NCI-H345 treated with DMSO at 0.1 percent for 48 hours (cell line): ENCODE results near the gene SPDEF.

Source experiments
- DNase-seq: peaks from one replicate; lab custom pipeline; 2025; ENCODE audit not compliant: unreplicated experiment; lab: John Stamatoyannopoulos, UW

The SPDEF gene

DNA sequence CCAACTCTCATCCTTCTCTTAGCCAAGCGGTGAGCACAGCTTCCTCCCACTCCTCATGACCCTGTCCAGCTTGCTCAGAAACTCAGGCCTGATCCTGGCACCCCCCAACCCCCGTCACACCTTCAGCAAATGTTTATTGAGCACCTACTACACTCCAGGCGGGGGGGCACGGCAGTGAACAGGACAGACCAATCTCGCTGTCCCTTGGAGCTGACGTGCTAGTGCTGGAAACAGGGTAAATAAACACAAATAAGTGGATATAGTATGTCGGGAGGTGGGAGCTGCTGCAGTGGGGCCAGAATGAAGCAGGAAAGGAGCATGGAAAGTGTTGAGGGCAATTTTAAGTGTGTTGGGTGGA lies 7.4 kb upstream of the SPDEF start:
- no peak for DNase-seq

DNA sequence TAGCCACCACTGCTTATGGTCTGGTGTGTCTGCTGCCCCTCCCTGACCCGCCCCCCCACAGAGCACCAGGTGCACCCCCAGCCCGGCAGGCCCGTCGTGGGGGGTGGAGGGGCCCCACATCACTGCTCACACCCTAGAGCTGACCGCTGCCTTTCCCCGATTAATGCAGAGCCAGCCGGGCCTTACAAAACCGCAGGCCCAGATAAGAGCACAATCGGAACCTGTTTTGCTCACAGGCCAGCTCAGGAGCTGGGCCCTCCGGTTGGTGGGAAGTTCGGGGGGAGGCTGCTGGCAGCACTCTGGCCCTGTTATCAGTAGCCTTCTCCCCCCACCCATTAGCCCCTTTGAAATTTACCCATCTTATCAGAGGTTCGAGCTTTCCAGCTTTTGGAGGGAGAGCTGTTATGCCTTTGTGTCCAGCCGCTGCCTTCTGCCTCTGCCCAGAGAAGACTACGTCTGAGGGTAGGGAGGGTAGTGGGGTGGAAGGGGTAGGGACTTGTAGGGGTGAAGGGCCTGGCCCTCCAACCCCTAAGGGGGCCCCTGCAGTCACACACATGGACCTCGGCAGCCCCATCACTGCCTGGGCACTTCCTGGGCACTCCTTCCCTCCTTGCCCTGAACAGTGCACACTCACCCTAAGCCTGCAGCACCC lies 6.9 kb upstream of the SPDEF start:
- DNase-seq, result no peak

DNA sequence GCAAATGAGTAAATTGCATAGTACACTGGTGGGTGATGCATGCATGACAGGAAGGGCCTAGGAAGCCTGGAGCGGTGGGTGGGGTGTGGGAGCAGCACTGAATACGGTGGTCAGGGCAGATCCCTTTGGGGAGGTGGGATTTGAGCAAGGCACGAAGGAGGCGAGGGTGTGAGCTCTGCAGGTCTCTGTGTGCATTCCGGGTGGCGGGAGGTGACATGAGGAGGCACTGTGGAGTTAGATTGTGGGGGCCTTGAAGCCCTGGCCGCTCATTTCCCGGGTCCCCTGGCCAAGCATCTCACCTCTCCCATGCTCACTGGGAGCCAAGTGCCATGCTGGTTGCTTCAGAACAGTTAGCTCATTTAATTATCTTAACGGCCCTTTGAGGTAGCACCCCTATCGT lies 6.2 kb upstream of the SPDEF start:
- no peak for DNase-seq

DNA sequence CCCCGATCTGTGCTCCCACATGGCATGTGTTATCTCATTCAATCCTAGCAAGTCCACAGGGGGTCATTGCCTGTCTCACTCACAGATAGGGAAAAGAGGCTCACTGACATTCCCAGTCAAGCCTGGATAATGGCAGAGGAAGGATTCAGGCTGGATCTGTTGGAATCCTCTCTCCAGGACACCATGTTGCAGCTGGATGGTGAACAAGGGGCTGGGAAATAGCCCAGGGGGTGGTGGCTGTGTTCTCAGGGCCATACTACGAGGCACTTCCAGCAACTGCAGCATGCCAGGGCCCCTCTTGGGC lies 5.0 kb upstream of the SPDEF start:
- no peak for DNase-seq

DNA sequence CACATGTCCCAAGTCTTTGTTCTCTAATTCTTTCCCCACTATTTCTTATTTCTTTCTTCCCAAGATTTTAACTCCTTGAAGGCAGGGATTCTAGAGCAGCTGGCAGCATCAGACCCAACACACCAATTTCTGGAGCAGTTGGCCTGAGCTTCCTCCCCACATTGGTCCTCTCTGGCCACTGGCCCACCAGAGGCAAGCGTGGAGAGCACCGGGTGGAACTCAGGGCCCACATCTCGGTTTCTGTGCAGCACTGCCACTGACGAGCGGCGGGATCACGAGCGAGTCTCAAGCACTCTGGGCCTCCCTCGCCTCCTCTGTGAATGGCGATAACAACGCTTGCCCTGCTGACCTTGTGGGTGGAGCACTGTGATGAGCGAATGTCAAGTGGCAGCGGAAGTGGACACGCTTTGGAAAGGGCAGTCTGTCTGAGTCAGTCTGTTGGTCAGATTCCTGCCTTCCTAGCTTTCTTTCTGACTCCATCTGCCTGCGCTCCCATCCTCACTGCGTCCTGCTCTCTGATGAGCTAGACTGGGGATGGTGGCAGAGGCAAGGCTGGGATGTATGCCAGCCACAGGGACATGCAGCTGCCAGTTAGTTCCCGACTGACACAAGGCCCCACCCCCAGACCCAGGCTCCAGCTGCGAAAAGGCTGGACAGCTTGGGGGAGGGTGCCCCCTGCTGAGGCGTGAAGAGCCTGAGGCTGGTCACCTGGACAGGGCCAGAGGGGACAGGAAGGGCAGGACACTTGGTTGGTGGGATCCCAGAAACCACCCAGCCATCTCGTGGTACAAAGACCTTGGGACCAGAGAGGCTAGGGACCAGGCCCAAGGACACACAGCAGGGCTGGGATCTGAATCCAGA lies 4.5 kb upstream of the SPDEF start:
- DNase-seq, result no peak

DNA sequence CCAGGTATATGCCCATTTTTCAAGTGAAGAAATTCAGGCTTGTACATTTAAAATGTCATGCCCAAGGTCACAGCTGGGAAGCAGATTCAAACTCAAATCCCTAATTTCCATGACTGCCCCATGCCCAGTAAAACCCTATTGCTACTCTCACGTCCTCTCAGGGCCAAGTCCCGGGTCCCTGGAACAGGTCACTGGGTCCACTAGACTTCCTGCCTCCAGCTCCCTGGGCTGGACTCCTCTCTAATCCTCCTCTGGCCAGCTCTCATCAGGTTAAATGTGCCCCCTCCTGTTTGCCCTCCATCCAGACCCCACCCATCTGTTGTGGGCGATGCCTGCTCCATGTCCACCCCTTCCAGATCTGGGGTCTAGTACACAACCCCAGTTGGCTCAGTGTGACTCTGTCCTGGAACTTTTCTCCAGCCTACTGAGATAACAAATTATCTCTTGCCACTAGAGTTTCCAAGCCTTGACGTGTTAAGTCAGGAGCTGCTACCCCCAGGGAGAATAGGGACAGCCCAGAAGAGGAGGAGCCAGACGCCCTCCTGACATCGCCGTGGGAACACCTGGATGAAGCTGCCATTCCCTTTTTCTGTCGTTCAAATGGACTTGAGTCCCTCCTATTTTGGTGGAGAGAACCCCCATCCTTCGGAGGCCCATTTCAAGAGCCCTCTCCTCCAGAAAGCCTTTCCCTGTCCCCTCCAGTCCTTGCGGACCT lies 3.7 kb upstream of the SPDEF start:
- no peak for DNase-seq

DNA sequence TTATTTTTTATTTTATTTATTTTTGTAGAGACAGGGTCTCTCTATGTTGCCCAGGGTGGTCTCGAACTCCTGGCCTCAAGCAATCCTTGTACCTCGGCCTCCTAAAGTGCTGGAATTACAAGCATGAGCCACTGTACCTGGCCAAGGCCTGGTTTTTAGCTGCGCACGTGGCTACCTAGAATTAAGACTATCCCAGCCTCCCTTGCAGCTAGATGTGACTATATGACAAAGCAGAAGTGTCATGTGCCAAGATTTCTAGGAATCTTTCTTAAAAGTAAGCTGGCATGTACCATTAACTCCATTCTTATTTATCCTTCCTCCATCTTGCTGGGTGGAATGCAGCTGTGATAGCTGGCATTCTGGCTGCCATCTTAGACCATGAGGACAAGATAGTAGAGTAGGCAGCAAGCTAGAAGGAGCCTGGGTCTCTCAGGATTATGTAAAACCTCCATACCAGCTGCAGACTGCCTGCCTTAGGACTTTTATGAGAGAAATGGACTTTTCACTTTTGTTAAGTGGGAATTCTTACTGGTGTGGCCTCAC lies 2.1 kb upstream of the SPDEF start:
- DNase-seq, result no peak

DNA sequence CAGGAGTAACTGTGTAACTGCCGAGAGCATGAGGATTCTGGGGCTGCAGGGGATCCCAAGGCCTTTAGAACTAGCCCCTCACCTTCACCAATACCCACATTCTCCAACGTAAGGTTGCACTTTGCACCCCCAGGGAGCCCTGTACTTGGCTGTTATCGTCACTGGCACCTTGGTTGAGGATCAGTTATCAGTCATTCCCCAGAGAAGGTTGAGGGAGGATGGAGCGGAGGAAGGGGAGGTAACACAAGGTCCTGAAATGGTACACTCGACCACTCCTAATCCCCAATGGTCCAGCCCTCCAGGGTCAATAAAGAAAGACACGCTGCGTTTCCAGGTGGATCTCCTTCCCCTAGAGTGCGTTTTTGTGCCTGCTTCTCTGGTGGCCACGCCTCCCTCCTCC lies 1.1 kb upstream of the SPDEF start:
- DNase-seq, result no peak

DNA sequence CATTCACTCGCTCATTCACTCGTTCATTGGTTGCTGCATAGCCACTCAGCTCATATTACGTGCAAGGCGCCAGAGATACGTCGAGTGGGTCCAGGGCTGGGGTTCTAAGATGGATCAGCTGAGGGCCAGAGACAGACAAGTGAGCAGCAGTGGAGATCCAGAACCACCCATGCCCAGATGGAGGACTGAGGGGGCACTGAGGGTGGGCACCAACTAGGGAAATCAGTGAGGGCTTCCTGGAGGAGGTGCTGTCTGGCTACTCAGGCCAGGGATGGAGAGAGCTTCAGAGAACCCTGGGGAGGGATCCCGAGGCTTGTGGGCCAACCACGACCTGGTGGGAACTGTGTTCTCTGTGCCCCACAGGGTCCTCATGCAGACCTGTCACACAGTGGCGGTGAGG lies 364 bp upstream of the SPDEF start:
- DNase-seq, result no peak

DNA sequence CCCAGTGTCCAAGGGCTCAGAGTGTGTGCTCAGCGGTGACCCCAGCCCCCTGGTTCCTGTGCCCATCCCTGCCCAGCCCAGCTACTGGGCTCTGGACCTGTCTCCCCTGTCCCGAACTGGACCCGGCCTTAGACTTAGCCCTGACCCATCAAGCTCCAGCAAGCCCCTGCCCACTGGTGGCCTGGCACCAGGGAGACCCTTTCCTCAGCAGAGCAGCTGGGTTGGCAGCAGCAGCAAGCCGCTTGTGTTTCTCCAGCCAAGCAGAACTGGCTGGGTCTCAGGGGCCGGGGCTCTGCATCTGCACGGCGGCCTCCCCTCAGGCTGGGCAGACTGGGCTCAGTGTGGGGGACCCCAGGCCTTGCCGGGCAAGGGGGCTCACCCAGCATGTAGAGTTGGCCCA lies 801 bp downstream of the SPDEF start:
- DNase-seq, result no peak

DNA sequence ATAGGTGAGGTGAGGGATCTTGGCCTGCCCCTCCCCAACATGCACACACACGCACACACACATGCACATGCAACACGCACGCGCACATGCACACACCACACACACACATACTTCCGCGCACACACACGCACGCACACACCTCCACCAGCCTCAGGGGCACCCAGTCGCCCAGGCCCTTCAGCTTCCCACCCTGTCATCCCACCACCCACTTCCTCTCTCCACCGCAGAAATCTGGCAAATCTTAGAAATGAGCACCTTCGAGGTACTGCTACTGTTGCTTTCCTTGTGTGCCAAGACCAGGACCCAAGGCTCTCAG lies 1.2 kb downstream of the SPDEF start:
- DNase-seq, result no peak

DNA sequence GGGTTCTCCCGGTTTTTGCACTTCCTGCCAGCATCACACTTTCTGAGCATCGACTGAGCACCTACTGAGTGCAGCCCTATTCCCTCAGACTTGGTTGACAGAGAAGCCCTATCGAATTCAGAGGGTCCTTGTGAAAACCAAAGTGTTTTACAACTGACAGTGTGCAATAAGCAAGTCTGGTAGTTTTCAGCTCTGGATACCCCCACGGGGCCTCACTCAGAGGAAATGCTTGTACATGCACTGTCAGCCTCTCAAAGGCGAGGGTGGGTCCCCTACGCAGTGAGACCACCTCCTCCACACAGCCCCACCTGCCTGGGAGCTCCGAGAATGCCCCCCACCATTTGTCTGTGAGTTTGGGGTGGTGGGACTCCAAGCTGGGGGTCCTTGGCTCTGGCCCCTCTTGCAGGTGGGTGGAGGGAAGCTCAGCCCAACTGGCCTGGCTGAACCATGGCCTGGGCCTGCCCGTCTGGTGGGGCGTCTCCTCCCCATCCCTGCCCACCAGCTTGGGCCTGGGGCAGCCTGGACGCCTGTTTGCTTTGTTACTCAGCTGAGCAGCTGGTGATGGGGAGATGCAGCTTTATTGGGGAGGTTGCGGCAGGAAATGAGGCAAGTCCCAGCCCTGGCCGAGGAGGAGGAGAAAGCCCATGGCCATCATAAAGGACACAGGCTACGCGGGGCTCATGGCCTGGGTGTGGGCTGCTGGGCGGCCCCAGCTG lies 1.7 kb downstream of the SPDEF start:
- no peak for DNase-seq

DNA sequence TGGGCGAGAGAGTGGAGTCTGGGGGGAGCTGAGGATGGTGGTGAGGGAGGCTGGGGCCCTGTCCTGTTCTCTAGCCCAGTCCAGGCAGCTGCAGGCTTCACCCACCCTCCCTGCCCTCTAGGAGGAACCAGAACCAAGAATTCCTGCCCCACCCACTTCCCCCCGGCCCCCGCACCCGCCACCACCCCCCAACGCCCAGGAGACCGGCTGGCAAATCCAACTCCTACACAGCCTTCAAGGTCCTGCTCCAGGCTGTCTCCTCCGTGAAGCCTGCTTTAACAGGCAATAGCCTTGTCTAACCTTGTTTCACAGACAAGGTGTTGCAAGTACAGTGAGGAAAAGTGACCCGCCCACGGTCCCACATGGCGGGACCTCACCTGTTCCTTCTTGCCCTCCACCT lies 2.4 kb downstream of the SPDEF start:
- no peak for DNase-seq

DNA sequence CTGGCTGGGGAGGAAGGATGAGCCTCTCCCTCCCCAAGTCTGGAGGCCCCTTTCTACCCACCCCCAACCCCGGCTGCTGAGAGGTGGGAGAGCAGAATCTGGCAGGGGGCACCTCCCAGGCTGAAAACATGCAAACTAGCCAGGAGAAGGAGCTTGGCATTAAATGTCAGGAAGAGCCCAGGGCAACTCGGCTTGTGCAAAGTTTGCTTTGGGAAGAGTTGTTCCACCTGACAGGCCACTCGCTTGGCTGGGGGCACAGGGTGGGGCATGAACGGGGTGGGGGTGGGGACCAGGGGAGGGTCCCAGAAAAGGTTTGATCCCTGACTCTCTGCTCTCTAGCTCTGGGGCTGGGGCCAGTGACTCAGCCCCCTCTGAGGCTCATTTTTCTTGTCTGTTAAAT lies 3.0 kb downstream of the SPDEF start:
- DNase-seq, result no peak

DNA sequence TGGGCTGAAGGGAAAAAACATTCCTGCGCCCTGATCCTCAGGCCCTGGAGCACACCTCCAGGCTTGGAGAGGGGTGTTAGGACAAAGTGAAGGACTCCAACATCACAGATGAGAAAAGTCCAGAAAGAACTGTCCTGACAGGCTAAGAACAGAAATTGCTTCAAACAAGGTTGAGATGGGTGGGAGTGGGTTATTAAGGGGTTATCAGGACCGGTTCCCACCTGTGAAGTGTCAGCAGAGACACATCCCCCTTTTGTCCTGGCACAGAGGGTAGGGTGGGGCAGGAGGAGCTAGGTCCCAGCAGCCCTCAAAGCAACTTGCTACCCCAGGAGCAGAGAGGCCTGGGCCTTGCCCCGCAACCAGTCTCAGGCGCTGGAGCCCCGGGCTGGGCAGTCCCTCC lies 3.5 kb downstream of the SPDEF start:
- DNase-seq, result no peak

DNA sequence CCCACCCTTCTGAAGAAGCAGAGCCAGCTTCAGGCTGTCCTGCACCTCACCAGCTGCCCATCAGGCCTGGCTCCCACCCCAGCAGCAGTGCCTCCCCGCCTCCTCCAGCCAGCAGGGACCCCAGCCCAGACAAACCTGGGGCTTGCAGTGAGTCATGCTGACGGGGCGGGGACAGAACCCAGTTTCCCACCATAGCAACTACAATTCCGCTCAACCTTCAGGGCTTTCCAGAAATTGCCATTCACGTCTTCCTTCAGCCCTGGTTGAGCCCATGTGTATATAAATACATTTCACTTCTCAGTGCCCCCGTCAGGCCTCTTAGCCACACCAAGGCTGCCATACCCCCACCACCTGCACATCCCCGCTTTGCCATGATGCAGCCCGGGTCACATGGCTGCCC lies 4.4 kb downstream of the SPDEF start:
- DNase-seq, result no peak

DNA sequence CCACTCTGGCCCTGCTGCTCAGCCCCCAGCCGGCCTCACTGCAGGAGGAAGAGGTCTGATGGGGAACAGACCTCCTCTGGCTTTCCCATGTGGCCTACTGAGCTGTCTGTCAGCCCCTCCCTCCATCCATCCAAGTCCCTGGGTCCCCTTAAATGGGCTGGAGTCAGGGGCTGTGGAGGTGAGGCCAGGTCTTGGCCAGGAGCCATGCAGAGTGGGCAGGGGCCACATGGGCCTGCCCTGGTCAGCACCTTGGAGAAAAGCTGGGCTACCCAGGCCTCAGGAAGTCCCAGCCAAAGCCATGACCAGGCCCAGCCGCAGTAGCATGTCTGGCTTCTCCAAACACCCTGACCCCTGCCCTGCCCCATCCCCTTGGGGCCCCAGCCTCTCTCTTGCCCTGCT lies 6.3 kb downstream of the SPDEF start:
- DNase-seq, result no peak

DNA sequence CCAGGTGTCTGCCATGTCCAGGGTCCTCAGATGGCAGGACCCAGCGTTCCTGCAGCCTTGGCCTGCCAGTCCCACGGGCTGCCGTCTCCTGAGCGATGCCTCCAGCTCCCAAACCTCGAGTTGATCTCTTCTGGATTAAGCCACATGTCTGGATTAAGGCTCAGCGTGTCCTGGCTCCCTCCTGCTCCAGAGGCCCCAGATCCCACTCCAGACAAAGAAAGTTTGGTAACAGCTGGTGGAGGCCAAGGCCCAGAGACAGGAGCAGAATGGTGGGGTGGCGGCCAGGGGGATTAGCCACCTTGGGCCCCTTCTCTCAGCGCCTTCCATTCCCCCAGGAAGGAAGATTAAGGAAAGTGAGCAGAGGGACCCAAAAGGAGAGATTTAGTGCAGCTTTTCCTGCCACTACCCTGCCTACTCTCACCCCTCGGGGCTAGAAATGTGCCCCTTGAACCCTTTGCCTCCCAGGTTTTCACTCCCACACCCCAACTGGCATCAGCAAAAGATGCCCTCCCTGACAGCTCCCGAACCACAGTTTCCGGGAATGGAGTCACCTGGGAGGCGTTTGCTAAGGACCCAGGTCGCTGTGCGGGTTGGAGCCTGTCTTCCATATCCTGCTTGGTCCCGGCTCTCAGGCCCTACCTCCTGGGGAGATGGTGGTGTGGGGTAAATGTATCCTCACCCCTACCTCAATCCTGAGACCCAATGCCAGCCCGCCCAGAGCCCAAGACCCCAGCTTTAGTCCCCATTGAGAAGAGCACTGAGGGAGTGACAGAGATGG lies 6.9 kb downstream of the SPDEF start:
- no peak for DNase-seq

DNA sequence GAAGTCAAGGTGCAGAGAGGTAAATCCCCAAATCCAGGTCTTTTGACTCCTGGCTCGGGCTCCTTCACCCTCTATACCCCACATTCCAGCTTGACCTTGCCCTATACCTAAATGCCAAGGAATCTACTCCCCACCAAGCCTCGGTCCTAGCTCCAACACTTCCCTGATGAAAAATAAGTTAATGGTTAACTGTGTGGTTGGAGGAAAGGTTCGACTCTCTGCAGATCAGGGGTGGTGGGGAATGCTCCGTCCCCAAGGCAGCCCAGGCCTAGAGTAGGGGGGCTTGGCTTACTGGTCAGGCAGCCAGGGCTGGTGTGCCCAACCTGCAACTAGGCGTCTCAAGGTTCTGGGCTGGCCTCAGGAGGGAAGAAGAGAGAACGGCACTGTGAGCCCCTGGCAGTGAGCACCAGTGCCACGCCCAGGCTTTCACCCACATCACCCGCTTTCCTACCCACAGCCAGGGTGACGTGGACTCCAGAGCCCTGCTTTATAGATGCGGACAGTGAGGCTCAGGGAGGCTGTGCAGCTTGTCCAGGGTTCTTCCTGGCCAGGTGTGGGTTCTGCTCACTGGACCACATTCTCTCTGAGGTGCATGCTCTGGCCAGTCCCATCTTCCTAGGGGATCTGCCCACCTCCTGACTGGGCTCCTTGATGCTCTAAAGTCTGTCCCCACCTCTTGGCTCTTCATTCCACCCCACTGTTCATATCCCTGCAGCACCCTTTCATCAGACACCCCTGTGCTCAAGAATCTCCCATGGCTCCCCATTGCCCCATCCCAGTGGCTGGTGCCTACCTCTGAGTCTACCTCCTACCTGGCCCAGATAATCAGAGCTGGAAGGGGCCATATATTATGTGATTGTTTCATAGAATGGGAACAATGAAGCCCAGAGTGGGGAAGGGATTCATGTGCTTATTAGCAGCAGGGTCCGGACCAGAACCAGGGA lies 8.2 kb downstream of the SPDEF start:
- DNase-seq, result no peak
